K562 (cell line): ENCODE data around the gene MYO1A. TPM values are rescaled to one million over a fixed set of nuclear protein-coding genes. Genes with fewer than 3 reads are reported as not detected.
A peak's percentile ranks its signal among the peaks of the same experiment; 100 is the strongest.

Experiments
- GABPB2 ChIP-seq: fragments of 250-450 bp; sonication (Bioruptor Pico); conservative IDR thresholded peaks from 2 replicates; pipeline ENCODE4 v1.5.1; 2021; ENCODE audit warnings: mild to moderate bottlenecking
- KLF13 ChIP-seq: fragments of 450-650 bp; IDR thresholded peaks from 2 replicates; pipeline ENCODE4 v1.6.1; 2016; ENCODE audit warnings: missing genetic modification characterization, low read depth, mild to moderate bottlenecking, missing compliant biosample characterization, moderate library complexity, borderline replicate concordance
- MYC ChIP-seq, 2 experiments: fragments of 250-450 bp in 1 of 2; sonication (Bioruptor Pico) in 1 of 2; IDR thresholded peaks; 2 replicates each; pipeline versions ENCODE4 v1.5.1 to v1.6.1; 2012 to 2021; ENCODE audit warnings: low read depth in 2 of 2, borderline replicate concordance in 1 of 2, improper control_type of control experiment in 1 of 2, low read length in 1 of 2, mild to moderate bottlenecking in 1 of 2, moderate library complexity in 1 of 2
- PHB2 ChIP-seq: fragments of 450-650 bp; IDR thresholded peaks from 2 replicates; pipeline ENCODE4 v1.6.1; 2017; ENCODE audit warnings: low read depth
- SRSF7 ChIP-seq: fragments of 200-400 bp; formaldehyde crosslinking; optimal IDR thresholded peaks from 2 replicates; pipeline ENCODE3; 2017; ENCODE audit warnings: mild to moderate bottlenecking, low read depth, low read length
- TAF15 ChIP-seq: fragments of 200-400 bp; formaldehyde crosslinking; IDR thresholded peaks from 2 replicates; pipeline ENCODE4 v1.6.1; 2017; ENCODE audit warnings: mild to moderate bottlenecking, low read depth, low read length, moderate library complexity
- ZNF124 ChIP-seq: sonication (generic); formaldehyde crosslinking; IDR thresholded peaks from 2 replicates; pipeline ENCODE4 v1.8.1; 2022; ENCODE audit warnings: missing genetic modification reagents
- ZNF165 ChIP-seq: fragments of 250-450 bp; sonication (Bioruptor Pico); IDR thresholded peaks from 2 replicates; pipeline ENCODE4 v1.4.0; 2020; ENCODE audit warnings: borderline replicate concordance
- ZNF431 ChIP-seq: sonication (generic); formaldehyde crosslinking; IDR thresholded peaks from 2 replicates; pipeline ENCODE4 v1.8.0; 2022; ENCODE audit warnings: mild to moderate bottlenecking, missing genetic modification reagents
- ZNF780A ChIP-seq: fragments of 250-450 bp; sonication (Bioruptor Pico); IDR thresholded peaks from 2 replicates; pipeline ENCODE4 v1.5.0; 2021; ENCODE audit warnings: mild to moderate bottlenecking
- polyA plus RNA-seq, 8 experiments: library from polyadenylated mRNA; depleted of rRNA in 4 of 8; stranded (reverse) in 5 of 8; unstranded in 3 of 8; fragments of >200 nt; fragmentation: Nextera tagmentation in 2 of 8; fragmentation: Illumina TruSeq in 1 of 8; extraction: Ambion mirVana in 2 of 8; extraction: Trizol in 1 of 8; gene quantifications; 2 replicates each; pipeline versions ENCODE4 v1.2.1 to v1.2.3, GENCODE V29; 2011 to 2014; ENCODE audit warnings: inconsistent platforms in 1 of 8, missing spikeins in 1 of 8
- total RNA-seq, 7 experiments: library from RNA; depleted of rRNA in 6 of 7; stranded (reverse); fragments of >200 nt in 6 of 7; fragmentation: Illumina TruSeq in 2 of 7; extraction: Trizol in 2 of 7; gene quantifications; 2 replicates each; pipeline versions ENCODE4 v1.2.1 to v1.2.3, GENCODE V29; 2011 to 2021; ENCODE audit warnings: low replicate concordance in 1 of 7
- TF ChIP-seq, protein P1 (sequence below): sonication (generic); formaldehyde crosslinking; IDR thresholded peaks from 2 replicates; pipeline ENCODE4 v1.8.0; 2022; ENCODE audit warnings: mild to moderate bottlenecking, missing genetic modification reagents, borderline replicate concordance
- TF ChIP-seq, protein P2 (sequence below): fragments of 450-650 bp; IDR thresholded peaks from 2 replicates; pipeline ENCODE4 v1.6.1; 2016

MYO1A gene
- total and polyA plus RNA-seq, 9 of the 15 experiments (the other 6 are each of a cell fraction or from before 2014, with no cell fraction given), result 0.03 to 0.29 (median 0.14) TPM; not detected in 2

GRCh38 chr12:57088354-57089270 lies 38.7 kb upstream of the MYO1A start, which contains the start of gene NAB2 (continued):
- TF ChIP-seq ZNF431 (CRISPR knock-in tag) (0 out of 2 replicates have a peak, but pooled peaks have one; percentile 55), ZNF780A (CRISPR knock-in tag) (no peak), SRSF7 (no peak), PHB2 (no peak), KLF13 (tag) (no peak), ZNF124 (CRISPR knock-in tag) (no peak), ZNF165 (CRISPR knock-in tag) (0 out of 2 replicates have a peak, but pooled peaks have one; percentile 12), GABPB2 (CRISPR knock-in tag) (0 out of 2 replicates have a peak, but pooled peaks have one; percentile 49), TAF15 (0 out of 2 replicates have a peak, but pooled peaks have one; percentile 44), MYC (IDR thresholded peaks at IDR 0.05; ENCODE audit: low read depth, low read length) (peak; percentile 76; the same call in 1 of the 2 replicates), MYC (CRISPR knock-in tag; IDR thresholded peaks at IDR 0.05; ENCODE audit: borderline replicate concordance, low read depth) (no peak)
- TF ChIP-seq, protein P1, sequence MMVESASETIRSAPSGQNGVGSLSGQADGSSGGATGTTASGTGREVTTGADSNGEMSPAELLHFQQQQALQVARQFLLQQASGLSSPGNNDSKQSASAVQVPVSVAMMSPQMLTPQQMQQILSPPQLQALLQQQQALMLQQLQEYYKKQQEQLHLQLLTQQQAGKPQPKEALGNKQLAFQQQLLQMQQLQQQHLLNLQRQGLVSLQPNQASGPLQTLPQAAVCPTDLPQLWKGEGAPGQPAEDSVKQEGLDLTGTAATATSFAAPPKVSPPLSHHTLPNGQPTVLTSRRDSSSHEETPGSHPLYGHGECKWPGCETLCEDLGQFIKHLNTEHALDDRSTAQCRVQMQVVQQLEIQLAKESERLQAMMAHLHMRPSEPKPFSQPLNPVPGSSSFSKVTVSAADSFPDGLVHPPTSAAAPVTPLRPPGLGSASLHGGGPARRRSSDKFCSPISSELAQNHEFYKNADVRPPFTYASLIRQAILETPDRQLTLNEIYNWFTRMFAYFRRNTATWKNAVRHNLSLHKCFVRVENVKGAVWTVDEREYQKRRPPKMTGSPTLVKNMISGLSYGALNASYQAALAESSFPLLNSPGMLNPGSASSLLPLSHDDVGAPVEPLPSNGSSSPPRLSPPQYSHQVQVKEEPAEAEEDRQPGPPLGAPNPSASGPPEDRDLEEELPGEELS (CRISPR knock-in tag), result no peak
- TF ChIP-seq, protein P2, sequence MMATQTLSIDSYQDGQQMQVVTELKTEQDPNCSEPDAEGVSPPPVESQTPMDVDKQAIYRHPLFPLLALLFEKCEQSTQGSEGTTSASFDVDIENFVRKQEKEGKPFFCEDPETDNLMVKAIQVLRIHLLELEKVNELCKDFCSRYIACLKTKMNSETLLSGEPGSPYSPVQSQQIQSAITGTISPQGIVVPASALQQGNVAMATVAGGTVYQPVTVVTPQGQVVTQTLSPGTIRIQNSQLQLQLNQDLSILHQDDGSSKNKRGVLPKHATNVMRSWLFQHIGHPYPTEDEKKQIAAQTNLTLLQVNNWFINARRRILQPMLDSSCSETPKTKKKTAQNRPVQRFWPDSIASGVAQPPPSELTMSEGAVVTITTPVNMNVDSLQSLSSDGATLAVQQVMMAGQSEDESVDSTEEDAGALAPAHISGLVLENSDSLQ, result no peak
